GM19043 (cell line): ENCODE results near the gene EDN2.

ENCODE experiments used
- ATAC-seq: cut with Tn5 transposase; IDR thresholded peaks from one replicate; pipeline ENCODE4 v1.9.1; 2021; ENCODE audit warnings: low read depth; ENCODE audit not compliant: unreplicated experiment

EDN2 gene

GRCh38 chr1:41500378-41500777, 15.9 kb upstream of the EDN2 start:
- no peak for ATAC-seq

GRCh38 chr1:41499591-41499990, 15.1 kb upstream of the EDN2 start:
- no peak for ATAC-seq

GRCh38 chr1:41498804-41499203, 14.3 kb upstream of the EDN2 start:
- ATAC-seq, result no peak

- no peak for ATAC-seq
Measured at GRCh38 chr1:41498391-41498790, 13.9 kb upstream of the EDN2 start.

GRCh38 chr1:41497461-41498030, 13.1 kb upstream of the EDN2 start:
- ATAC-seq, result no peak

GRCh38 chr1:41497056-41497440, 12.6 kb upstream of the EDN2 start:
- no peak for ATAC-seq

GRCh38 chr1:41496080-41497055, 11.9 kb upstream of the EDN2 start:
- ATAC-seq, result no peak

- ATAC-seq, result no peak
Measured at GRCh38 chr1:41495210-41495948, 10.9 kb upstream of the EDN2 start.

- ATAC-seq, result no peak
Measured at GRCh38 chr1:41494351-41495209, 10.1 kb upstream of the EDN2 start.

- ATAC-seq, result no peak
Measured at GRCh38 chr1:41493626-41494350, 9.3 kb upstream of the EDN2 start.

GRCh38 chr1:41493117-41493536, 8.6 kb upstream of the EDN2 start:
- ATAC-seq, result no peak

- no peak for ATAC-seq
Measured at GRCh38 chr1:41492341-41492848, 7.9 kb upstream of the EDN2 start.

GRCh38 chr1:41490911-41491310, 6.4 kb upstream of the EDN2 start:
- ATAC-seq, result no peak

- no peak for ATAC-seq
Measured at GRCh38 chr1:41489561-41489960, 5.1 kb upstream of the EDN2 start.

- no peak for ATAC-seq
Measured at GRCh38 chr1:41488040-41488951, 3.8 kb upstream of the EDN2 start.

GRCh38 chr1:41487126-41488039, 2.9 kb upstream of the EDN2 start:
- no peak for ATAC-seq

GRCh38 chr1:41486371-41487125, 2.1 kb upstream of the EDN2 start:
- ATAC-seq, result no peak
